ENCODE data around the gene PLPPR5. TPM values are rescaled to one million over a fixed set of nuclear protein-coding genes. Genes with fewer than 3 reads are reported as not detected.

PLPPR5 gene
- total and polyA plus RNA-seq, 2 of the 8 experiments (the other 6 are each of a cell fraction or from before 2014, with no cell fraction given) = 1.9 to 5.6 TPM

DNA sequence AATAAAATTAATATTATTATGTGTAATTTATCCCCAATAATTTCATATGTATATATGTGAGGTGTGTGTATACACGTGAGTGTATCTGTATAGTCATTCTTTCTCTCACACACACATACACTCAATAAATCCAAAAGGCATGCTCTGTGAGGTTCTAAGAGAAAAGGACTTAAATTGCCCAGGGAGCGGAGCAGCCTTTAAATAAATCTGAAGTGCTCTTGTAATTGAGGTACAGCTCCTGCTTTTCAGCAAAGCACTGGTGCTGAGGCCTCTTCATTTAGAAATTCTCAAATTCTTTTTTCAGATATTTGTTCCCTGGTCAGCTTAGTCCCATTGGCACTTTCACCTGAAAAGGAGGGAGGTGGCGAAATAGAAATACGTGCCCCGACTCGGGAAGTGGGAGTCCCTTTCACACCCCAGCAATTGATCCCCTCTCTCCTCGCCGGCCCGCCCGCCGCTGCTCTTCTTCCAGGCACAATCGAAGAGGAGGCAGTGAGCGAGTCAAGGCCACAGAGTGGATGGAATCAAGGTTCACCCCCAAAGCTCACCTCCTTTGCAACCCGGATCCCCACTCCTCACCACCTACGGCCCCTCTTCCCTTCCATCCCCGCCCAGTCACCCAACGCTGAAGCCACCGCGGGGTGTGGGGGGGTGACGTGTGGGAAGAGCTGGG is 944 bp downstream of the PLPPR5 start:
- no peaks in the 10 kb centered on the region for H3K79me1 ChIP-seq (ENCODE audit: low read depth, low read length)
- peak overlapping the region; percentile 53 to 85 (median 76) for H3K4me3 ChIP-seq (ENCODE audit: extremely low read depth in 1 of 4, insufficient read depth in 2 of 4, low read depth in 3 of 4, low read length in 4 of 4)
- H2BK12ac ChIP-seq (ENCODE audit: low read depth, low read length) = 0 out of 2 replicates have a peak overlapping the region, but pooled peaks have one; percentile 86
- no peak overlapping the region for H3K23ac ChIP-seq (ENCODE audit: insufficient read length)
- peak overlapping the region; percentile 10 for H4K5ac ChIP-seq (ENCODE audit: insufficient read length, low read depth, low read length)
- H3K27me3 ChIP-seq (replicated peaks in 1 of 4; ENCODE audit: control insufficient read depth in 3 of 4, extremely low read depth in 1 of 4, insufficient read depth in 3 of 4, low read length in 3 of 4) = peaks cover 0 to 8% (median 2%) of the 10 kb centered on the region in 4 experiments; a peak in 4 of 7 replicates
- no peak overlapping the region for H2BK15ac ChIP-seq (ENCODE audit: low read length)
- FAIRE-seq = no peak
- H3K9me3 ChIP-seq (ENCODE audit: insufficient read depth in 2 of 2, low read depth in 1 of 2, low read length in 1 of 2) = no peaks in the 10 kb centered on the region
- peak overlapping the region; percentile 87 for H2AFZ ChIP-seq (ENCODE audit: low read length)
- H3K4me2 ChIP-seq (ENCODE audit: insufficient read depth in 1 of 2, low read depth in 2 of 2, low read length in 2 of 2) = peak overlapping the region; percentile 74 to 94
- no peak overlapping the region for H3K27ac ChIP-seq (ENCODE audit: low read depth, low read length)
- TF ChIP-seq NRF1 (IDR thresholded peaks at IDR 0.05; ENCODE audit: low read depth, low read length) = no peak
- TF ChIP-seq RNF2 (IDR thresholded peaks at IDR 0.05; ENCODE audit: borderline replicate concordance, low read depth, low read length, missing control alignments, poor library complexity, severe bottlenecking) = no peak
- TF ChIP-seq SUZ12 (IDR thresholded peaks at IDR 0.05; ENCODE audit: low read length) = peak; percentile 15; the same call in 1 of the 2 replicates
- TF ChIP-seq ASH2L (IDR thresholded peaks at IDR 0.05; ENCODE audit: low read length) = peak; percentile 99
- 0 out of 2 replicates have a peak, but pooled peaks have one; percentile 12 for TF ChIP-seq PHF8 (conservative IDR thresholded peaks at IDR 0.05; ENCODE audit: low read depth, low read length)
- TF ChIP-seq SIX5 (IDR thresholded peaks at IDR 0.05; ENCODE audit: low read depth, low read length) = no peak
- TF ChIP-seq KDM4A (IDR thresholded peaks at IDR 0.05; ENCODE audit: low read depth, low read length, severe bottlenecking) = peak; percentile 93
- DNase-seq (ENCODE audit: low read depth in 1 of 2, low spot score in 2 of 2) = peak in 1 of 2 experiments; percentile 53
- H3K56ac ChIP-seq (replicated peaks; ENCODE audit: insufficient read length, low read depth, low read length) = no peak overlapping the region
- no peak overlapping the region for H2BK5ac ChIP-seq (ENCODE audit: low read depth, low read length)
- H4K8ac ChIP-seq (ENCODE audit: extremely low read depth, insufficient read depth, low read length) = no peak overlapping the region; the same call in 1 of the 2 replicates
- H3K23me2 ChIP-seq (ENCODE audit: low read depth, low read length) = peaks cover 14% of the 10 kb centered on the region
- POLR2A ChIA-PET (ENCODE audit: partially characterized antibody) = no interaction called here
- no peak overlapping the region for H2BK120ac ChIP-seq (replicated peaks; ENCODE audit: low read depth, low read length)
- peaks cover 0 to 3% (median 2%) of the 10 kb centered on the region in 4 experiments; a peak in 5 of 7 replicates for H3K4me1 ChIP-seq (replicated peaks in 1 of 4; ENCODE audit: control insufficient read depth in 3 of 4, insufficient read depth in 4 of 4, low read length in 3 of 4)
- no peak overlapping the region for H2BK20ac ChIP-seq (ENCODE audit: low read length)
- H3K9ac ChIP-seq (replicated peaks in 1 of 4; ENCODE audit: extremely low read depth in 1 of 4, low read depth in 3 of 4, low read length in 3 of 4) = peak overlapping the region in 3 of 4 experiments; percentile 10 to 63 (median 35); a peak in 5 of 7 replicates
- H4K20me1 ChIP-seq (replicated peaks in 1 of 2; ENCODE audit: control insufficient read depth in 1 of 2, insufficient read depth in 2 of 2, low read length in 2 of 2) = peaks cover 0 to 2% of the 10 kb centered on the region in 2 experiments
- H3K79me2 ChIP-seq (ENCODE audit: control insufficient read depth in 1 of 2, insufficient read depth in 2 of 2, low read length in 2 of 2) = no peaks in the 10 kb centered on the region
- H2AK5ac ChIP-seq (ENCODE audit: low read depth, low read length) = no peak overlapping the region
- CTCF ChIA-PET (ENCODE audit: partially characterized antibody) = interaction anchor here (0.6 to 5.3 kb wide), 3 partner anchors 13 to 160 kb away, joined by 3 to 22 read pairs (median 3); no protein-coding TSS in a partner anchor
- no peaks in the 10 kb centered on the region for H3K36me3 ChIP-seq (ENCODE audit: control insufficient read depth in 2 of 4, insufficient read depth in 4 of 4, low read length in 3 of 4)
- H4K91ac ChIP-seq (replicated peaks; ENCODE audit: insufficient read length, low read length) = peak overlapping the region; percentile 23
- no peak overlapping the region for H3K4ac ChIP-seq (replicated peaks; ENCODE audit: insufficient read length, low read depth, low read length)
- H3K18ac ChIP-seq (ENCODE audit: extremely low read depth, low read length) = peak overlapping the region; percentile 68; the same call in 1 of the 2 replicates
- WGBS, 2 experiments (ENCODE audit: extremely low coverage in 1 of 2, insufficient coverage in 1 of 2, insufficient read length in 1 of 2, insufficient replicate concordance in 2 of 2, low coverage in 1 of 2, low lambda C conversion rate in 2 of 2, missing lambda C conversion rate in 1 of 2) = 3% methylated on average over 15 of the region's 20 CpGs; no CpG with 5 or more reads in 1 of the 2 experiments
- H3K14ac ChIP-seq (ENCODE audit: insufficient read length) = no peak overlapping the region
